SKM-1 (cell line): ENCODE data around the gene CDH1.

Experiments
- DNase-seq: peaks from one replicate; lab custom pipeline; 2025; ENCODE audit not compliant: unreplicated experiment; lab: John Stamatoyannopoulos, UW

The CDH1 gene

DNA sequence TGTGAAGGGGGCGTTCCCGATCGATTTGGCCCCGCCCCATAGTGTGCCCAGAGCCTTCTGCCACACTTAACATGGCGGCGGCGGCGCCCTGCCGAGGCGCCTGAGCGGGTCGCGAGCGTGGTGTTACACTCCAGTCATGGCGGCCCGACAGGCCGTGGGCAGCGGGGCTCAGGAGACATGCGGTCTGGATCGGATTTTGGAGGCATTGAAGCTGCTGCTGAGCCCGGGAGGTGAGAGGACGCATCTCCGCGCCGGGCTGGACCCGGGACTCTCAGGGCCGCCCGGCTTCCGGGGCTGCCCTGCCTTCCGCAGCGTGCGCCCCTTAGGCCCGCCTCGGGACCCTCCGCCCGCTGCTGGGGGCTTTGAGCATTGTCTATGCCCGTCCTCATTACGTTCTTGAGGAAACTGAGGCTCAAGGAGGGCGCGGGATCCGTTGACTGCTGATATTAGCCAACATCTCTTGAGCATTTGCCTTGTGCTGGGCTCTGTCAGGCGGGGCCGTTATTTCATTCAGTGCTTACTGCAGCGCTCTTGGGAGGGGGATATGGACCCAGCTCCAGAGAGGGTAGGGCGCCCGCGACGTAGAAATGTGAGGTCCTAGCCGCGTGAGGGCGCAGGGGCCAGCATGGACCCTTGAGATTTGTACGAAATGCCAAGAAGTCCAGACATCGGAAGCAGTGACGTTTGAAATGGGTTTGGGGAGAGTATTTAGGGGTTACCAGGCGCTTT is 106.6 kb downstream of the CDH1 start, which contains the start of gene TANGO6:
Gene TANGO6 (plus strand): TSS at position 50 of the 729 bp plus-strand sequence. CDS start 87 bp downstream, at position 137.
- DNase-seq: peak; percentile 48

DNA sequence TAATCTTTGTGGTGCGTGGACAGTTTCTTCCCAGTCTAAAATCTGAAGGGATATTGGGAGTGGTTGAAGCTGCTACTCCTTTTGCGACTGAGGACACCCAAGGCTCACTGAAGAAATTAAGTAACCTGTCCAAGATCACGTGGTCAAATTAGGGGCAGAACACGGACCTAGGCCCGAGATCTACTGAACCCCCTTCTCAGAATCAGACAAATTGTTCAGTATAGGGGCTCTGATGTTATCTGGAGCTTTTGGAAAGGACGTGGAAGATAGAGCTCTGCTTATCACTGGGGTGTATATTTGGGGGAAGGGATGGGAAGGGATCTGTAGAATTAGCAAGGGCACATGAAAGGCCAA is 107.1 kb downstream of the CDH1 start:
- DNase-seq: peak; percentile 33

DNA sequence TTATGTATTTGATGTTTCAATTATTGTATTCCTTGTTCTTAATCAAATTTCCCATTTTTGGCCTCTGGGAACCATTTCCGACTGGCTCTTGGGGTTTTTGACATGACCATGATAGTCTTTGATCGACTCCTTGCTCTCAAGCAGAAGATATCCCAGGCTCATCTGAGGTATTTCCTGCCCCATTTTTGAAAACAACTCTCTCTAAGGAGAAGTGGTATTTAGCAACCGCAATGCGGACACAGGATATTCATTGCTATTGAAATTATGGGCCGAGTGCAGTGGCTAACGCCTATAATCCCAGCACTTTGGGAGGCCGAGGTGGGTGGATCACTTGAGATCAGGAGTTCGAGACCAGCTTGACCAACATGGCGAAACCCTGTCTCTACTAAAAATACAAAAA is 111.7 kb downstream of the CDH1 start:
- no peak for DNase-seq

DNA sequence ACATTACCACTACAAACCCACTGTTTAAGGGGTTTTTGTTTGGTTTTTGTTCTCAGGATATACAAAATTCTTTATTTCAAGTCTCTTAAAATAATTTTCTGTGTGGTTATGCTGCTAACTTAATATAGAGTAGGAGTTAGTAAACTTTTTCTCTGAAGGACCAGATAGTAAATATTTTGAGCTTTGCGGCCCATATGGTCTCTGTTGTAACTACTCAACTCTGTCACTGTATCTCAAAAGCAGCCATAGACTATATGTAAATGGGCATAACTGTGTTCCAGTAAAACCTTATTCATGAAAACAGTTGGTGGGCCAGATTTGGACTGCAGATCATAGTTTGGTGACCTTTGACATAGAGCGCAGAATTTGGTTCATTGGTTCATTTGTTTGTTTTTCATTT is 113.4 kb downstream of the CDH1 start:
- no peak for DNase-seq

DNA sequence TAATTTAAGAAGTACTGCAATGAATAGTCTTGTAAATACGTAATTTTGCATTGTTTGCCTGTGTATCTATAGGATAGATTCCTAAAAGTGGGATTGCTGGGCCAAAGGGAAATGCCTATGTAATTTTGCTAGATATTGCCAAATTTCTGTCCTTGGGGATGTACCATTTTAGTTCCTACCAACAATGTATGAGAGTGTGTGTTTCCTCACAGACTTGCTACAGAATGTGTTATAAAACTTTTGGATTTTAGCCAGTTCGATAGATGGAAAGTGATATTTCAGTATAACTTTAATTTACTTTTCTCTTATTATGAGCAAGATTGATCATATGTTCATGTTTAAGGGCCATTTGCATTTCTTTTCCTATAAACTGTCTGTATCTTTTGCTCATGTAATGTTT is 114.5 kb downstream of the CDH1 start:
- no peak for DNase-seq

DNA sequence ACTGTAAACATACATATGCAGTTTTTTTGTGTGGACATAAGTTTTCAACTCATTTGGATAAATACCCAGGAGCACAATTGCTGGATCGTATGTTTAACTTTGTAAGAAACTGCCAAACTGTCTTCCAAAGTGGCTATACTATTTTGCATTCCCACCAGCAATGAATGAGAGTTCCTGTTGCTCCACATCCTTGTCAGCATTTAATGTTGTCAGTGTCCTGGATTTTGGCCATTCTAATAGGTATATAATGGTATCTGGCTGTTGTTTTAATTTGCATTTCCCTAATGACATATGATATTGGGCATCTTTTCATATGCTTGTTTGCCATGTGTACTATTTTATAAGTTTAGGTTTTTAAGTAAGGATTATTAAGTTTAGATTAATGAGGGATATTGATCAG is 120.4 kb downstream of the CDH1 start:
- DNase-seq: no peak

DNA sequence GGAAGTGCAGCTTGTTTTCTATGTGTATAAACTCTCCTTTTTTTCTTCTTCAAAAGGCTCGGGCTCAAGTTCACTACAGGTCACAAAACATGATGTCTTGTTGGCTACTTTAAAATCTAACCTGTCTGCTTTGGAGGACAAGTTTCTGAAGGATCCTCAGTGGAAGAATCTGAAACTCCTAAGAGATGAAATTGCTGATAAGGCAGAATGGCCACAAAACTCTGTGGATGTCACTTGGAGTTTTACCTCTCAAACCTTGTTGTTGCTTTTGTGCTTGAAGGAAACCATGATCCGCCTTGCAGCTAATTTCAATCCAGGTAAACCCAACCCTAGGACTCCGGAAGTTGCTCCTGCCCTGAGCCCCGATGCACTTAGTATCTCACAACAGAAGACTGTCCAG is 122.7 kb downstream of the CDH1 start:
- DNase-seq: no peak

DNA sequence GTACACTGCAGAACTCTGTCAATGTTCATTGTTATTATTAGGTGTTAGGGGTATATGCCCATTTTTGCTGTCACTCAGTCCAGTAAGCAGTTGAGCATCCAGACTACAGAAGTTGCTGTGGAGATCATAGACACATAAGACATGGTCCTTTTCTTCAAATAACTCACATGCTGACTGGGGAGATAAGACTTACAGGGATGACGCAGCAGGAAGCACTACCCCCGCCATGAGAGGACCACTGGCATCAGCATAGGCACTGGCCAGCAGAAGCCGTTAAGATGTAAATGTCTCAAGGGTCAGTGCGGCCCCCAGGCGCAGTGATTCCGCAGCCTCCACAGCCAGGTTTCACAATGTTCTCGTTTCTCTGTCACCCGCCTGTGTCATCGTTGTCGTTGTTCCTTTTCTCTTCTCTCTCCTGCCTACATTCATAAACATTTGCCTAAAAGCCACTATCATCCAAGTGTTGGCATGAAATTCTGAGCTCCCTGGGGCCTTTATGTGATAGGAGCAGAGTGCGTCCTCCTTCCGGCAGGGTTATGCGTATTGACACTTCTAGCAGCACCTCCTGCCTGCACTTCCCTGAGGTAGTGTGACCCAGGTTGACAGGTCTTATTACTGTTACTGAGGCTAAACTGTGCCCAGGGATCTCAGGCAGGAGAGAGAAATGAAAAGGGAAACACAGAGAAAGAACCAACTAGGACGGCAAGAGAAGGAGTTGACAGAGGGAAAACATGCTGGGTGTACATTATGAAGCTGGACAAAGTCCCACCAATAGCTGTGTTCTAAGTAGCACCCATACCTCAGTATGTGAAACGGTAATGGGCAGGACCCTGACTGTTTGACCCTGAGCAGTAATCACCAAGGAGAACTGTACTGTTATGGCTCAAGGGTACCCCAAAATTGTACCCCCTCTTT is 124.1 kb downstream of the CDH1 start:
- no peak for DNase-seq

DNA sequence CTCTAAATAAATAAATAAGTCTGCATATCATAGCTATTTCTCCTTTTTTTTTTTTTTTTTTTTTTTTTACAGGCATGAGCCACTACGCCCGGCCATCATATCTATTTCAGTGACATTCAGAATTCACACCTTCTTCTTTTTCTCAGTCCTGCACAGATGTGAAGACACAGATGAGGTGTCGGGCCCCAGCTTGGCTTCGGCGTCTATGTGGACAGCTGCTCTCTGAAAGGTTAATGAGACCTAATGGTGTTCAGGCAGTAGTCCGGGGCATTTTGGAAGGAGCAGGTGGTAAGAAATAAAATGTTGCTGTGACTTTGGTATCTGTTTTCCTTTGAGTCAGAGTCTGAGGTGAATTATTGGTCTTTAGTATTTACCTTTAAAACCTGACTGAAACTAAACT is 129.8 kb downstream of the CDH1 start:
- no peak for DNase-seq

DNA sequence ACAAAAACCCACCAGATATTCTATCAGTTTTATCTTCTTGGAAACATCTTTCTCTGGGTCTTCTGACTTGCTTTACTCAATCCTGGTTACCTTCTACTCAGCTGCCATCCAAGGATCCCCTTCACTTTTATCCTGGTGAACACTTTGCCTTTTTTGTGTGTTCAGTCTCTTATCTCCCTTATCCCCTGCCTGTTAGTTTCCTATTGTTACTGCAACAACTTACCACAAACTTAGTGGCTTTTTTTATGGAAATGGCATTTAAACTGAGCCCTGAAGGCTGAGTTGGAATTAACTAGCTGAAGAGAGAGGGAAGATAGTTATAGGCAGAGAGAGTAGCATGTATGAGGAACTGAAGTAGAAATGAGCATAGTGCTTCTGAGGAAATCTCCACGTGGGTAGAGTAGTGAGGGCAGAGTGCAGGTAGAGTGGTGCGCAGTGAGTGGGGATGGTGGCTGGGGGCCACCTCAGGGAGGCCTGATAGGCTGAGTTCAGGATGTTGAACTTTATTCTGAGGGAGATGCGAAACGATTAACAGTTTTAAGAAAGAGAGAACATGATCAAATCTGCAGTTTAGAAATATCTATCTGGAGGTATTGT is 132.5 kb downstream of the CDH1 start:
- DNase-seq: no peak

DNA sequence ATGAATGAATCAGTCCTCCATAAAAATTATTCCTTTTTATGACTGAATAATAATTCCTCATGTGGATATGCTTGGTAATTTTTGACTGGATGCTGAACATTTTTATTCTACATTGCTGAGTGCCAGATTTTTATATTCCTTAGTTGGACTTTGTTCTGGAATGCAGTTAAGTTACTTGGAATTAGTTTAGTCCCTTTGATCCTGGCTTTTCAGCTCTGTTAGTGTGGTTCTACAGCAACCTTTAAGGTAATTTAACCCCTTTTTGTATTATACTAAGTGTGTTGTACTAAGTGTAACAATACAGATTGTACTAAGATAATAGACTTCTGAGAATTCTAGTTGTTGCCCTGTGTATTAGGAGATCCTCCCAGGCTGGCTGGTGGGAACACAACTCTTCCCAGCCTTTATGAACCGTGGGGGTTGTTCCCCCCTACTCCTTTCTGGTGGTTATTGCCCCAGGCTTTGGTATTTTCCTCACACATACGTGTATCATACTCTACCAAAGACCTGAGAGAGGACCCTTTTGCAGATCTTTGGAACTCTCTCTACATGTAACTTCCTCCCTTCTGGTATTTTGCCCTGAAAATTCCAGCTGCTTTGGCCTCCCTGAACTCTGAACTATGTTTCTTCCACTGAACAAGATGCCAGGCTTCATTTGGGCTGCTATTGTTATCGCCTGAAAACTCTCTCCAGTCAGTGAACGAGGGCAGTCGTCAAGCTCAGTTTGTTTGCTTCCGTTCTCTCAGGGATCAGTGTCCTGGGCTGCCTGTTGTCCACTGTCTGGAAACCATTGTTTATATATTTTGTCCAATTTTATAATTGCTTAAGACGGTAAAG is 136.8 kb downstream of the CDH1 start:
- DNase-seq: no peak

GRCh38 chr16:68875871-68876270 is 138.8 kb downstream of the CDH1 start:
- no peak for DNase-seq

GRCh38 chr16:68883685-68884084 is 146.6 kb downstream of the CDH1 start:
- no peak for DNase-seq

DNA sequence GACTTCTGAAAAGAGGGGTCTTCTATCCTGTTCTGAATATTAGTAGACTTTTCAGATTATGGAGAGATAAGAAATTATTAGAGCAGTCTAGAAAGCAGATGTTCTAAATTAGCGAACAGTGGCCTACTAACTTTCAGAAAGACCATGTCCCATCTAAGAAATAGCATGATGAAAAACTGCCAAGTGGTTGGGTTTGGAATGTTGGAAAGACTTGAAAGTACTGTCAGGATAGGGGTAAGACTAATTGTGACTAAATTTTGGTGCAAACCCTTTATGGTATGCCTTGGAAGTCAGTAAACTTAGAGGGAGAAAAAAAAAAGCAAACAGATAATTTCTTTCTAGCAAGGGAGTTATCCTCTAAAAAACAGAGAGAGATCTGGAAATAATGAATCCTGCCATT is 147.3 kb downstream of the CDH1 start:
- DNase-seq: no peak
